GM10266 (cell line): ENCODE data around the gene DAZAP1.

Experiments used
- DNase-seq: peaks from one replicate; pipeline ENCODE4 v3.0.0; 2012; ENCODE audit errors: extremely low spot score
- CTCF ChIP-seq: IDR thresholded peaks from 2 replicates; pipeline ENCODE4 v1.5.1; 2012; ENCODE audit warnings: mild to moderate bottlenecking, low read depth; ENCODE audit not compliant: control insufficient read depth, insufficient read depth; ENCODE audit errors: missing control alignments

The DAZAP1 gene

DNA sequence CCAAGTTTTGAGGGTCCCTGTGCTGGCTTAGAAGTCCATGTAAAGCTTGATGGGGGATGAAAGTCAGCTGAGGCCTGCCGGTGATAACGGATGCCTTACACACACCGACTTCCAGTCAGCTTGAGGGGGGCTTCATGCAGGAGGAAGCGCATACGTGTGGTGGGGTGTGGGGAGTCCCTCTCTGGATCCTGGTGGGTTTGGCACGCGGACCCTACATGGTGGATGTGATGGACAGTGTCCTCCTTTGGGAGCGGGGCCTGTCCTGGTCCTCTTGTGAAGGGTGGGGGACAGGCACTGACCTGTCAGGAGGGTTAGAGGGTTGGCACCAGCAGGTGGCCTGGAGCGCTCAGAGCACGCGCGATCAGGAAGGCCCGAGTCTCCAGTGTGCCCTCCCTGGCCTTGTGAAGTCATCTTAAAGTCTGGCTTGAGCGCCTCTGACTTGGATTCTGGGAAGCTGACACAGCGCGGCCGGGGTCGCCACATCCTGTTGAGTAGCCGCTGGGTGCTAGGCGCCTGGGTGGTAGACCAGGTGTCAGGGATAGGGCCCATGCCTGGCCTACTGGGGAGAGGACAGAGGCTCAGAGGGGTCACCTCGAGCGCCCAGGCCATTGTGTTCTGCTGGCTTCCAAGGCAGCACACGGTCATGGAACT lies 2.9 kb downstream of the DAZAP1 start:
- no peak for TF ChIP-seq CTCF
- DNase-seq, result no peak

DNA sequence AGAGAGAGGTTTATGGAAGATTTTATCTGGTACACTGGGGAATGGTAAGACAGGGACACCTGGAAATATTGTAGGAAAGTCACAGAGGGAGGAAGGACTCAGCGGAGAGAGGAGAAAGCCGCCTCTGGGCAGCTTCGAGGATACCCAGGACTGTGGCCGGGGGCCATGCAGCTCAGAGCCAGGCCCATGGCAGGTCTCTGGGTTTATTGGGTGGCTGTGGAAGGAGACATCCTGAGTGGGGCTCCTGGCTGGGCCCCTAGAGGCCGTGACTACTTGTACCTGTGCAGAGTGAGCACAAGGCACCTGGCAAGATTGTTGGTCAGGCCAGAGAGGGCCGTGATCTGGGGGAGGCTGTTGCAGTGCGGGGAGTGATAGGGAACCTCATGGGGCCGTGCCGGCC lies 3.4 kb downstream of the DAZAP1 start:
- TF ChIP-seq CTCF, result no peak
- no peak for DNase-seq

DNA sequence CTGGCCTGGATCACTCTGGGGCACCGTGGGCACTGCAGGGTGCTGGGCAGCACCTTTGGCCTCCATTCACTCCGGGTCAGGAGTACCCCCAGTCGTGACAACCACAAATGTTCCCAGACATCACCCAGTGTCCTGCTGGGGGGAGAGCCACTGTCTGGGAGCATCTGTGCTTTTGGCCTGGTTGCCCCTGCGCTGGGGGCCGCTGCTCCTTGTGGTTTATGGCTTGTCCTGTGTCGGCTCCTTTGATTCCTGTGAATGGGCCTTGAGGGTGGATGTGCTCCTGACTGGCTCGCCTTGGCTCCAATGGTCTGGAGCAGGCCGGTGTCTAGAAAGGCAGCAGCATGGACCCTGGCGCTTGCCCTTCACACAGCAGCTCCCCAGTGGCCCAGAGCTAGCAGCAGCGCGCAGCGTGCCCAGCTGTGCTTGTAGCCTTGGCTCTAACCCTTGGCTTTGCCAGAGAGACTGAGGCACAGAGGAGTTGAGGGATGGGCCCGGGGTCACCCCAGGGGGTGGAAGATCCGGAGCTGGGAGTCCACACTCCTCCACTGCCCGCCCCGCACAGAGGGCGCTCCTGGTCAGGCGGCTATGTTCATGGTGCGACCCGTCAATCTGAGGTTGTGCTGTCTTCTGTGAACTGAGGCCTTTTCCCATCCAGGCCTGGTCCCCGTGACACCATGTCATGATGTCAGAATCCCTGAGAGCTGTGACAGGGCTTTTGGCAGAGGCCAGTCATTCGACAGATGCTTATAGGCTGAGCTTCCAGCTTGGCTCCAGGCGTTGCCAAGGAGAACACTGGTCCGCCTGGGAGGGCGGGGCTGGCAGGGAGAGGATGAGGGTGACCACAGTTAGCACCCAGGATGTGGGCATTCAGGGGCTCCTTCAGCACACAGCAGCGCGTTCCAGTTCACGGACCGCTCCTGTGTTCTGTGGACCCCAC lies 4.1 kb downstream of the DAZAP1 start:
- DNase-seq, result no peak
- TF ChIP-seq CTCF, result no peak

DNA sequence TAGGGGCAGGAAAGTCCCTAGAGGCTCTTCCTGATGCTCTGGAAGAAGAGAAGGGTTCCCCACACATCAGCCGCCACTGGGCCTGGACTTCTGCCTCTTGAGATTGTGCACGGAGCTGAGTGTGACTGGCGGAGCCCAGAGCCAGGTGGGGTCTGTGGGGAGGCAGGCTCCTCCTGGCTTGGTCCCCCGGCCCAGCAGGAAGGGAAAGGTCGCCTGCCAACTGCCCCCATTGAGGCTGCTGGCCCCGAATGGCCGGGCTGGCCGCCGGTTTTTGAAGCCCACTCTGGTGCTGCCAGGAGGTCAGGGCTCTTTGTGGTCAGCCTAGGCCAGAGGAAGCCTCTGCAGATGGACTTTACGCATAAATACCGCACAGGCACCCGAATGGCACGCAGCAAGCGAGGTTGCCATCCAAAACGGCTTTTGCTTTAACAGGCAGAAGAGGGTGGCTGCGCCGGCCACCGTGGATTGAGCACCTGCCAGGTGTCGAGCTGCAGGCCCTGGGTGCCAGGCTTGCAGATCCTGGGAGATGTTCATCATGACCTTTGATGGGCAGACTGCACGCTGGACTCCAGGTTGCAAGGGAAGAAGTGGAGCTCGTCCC lies 5.0 kb downstream of the DAZAP1 start:
- no peak for TF ChIP-seq CTCF
- no peak for DNase-seq

GRCh38 chr19:1412995-1413800 lies 5.8 kb downstream of the DAZAP1 start:
- TF ChIP-seq CTCF, result no peak
- no peak for DNase-seq

- no peak for TF ChIP-seq CTCF
- DNase-seq, result no peak
These were observed 8.8 kb downstream of the DAZAP1 start for GRCh38 chr19:1416014-1416841.
